NCI-H1048 (cell line): ENCODE data around the gene TXK.
"Not testable (repeated sequence)": the region's sequence is repeated elsewhere in the genome, so short reads cannot be mapped to it uniquely, and the experiment has no call there.

Experiments used
- DNase-seq: peaks from one replicate; lab custom pipeline; 2025; lab: John Stamatoyannopoulos, UW

TXK gene

GRCh38 chr4:48134081-48134480, at the start of gene TXK:
TSS of gene TXK (minus strand) at chr4:48134250. CDS start at chr4:48134170, 80 bp downstream.
- DNase-seq: no peak

- DNase-seq: no peak
Observed at GRCh38 chr4:48180234-48180633, 46.2 kb upstream of the TXK start.

- no peak for DNase-seq
Observed at GRCh38 chr4:48178931-48179330, 44.9 kb upstream of the TXK start.

- DNase-seq: no peak
Observed at GRCh38 chr4:48175806-48176205, 41.8 kb upstream of the TXK start.

- DNase-seq: no peak
Observed at GRCh38 chr4:48175328-48175727, 41.3 kb upstream of the TXK start.

- no peak for DNase-seq
Observed at GRCh38 chr4:48173056-48173991, 39.3 kb upstream of the TXK start.

- no peak for DNase-seq
Observed at GRCh38 chr4:48172651-48173050, 38.6 kb upstream of the TXK start.

- DNase-seq: no peak
Observed at GRCh38 chr4:48169636-48170035, 35.6 kb upstream of the TXK start.

- DNase-seq: no peak
Observed at GRCh38 chr4:48167538-48168263, 33.7 kb upstream of the TXK start.

- not testable (repeated sequence) for DNase-seq
Observed at GRCh38 chr4:48164561-48164960, 30.5 kb upstream of the TXK start.

GRCh38 chr4:48163746-48164145, 29.7 kb upstream of the TXK start:
- DNase-seq: no peak

GRCh38 chr4:48162162-48162561, 28.1 kb upstream of the TXK start:
- no peak for DNase-seq

- no peak for DNase-seq
Observed at GRCh38 chr4:48157271-48157670, 23.2 kb upstream of the TXK start.

- no peak for DNase-seq
Observed at GRCh38 chr4:48156423-48156822, 22.4 kb upstream of the TXK start.

GRCh38 chr4:48153791-48154550, 19.9 kb upstream of the TXK start:
- no peak for DNase-seq

- no peak for DNase-seq
Observed at GRCh38 chr4:48152259-48152658, 18.2 kb upstream of the TXK start.

- no peak for DNase-seq
Observed at GRCh38 chr4:48149827-48150370, 15.8 kb upstream of the TXK start.

- no peak for DNase-seq
Observed at GRCh38 chr4:48147621-48148020, 13.6 kb upstream of the TXK start.

- no peak for DNase-seq
Observed at GRCh38 chr4:48141048-48141447, 7.0 kb upstream of the TXK start.

GRCh38 chr4:48139691-48140090, 5.6 kb upstream of the TXK start:
- DNase-seq: no peak

- no peak for DNase-seq
Observed at GRCh38 chr4:48138936-48139335, 4.9 kb upstream of the TXK start.

GRCh38 chr4:48138511-48138910, 4.5 kb upstream of the TXK start:
- DNase-seq: no peak
